Neural cell (in vitro differentiated cells): Measurements from ENCODE around the gene ICAM2. TPM values are rescaled to one million over a fixed set of nuclear protein-coding genes. Genes with fewer than 3 reads are reported as not detected.

ENCODE experiments used
- H2AFZ ChIP-seq: fragments of 200-600, 300-800 bp; sonication (generic), shearing (Covaris generic); 2 replicates; pipeline ENCODE4 v1.6.0; 2014; ENCODE audit warnings: low read depth, mild to moderate bottlenecking, antibody characterized with exemption, low read length, moderate library complexity
- H3F3A ChIP-seq: fragments of 200-600 bp; shearing (Covaris generic); 2 replicates; pipeline ENCODE4 v1.6.1; 2016; ENCODE audit warnings: mild to moderate bottlenecking, moderate library complexity, mixed read lengths, antibody characterized with exemption, low read length; ENCODE audit not compliant: insufficient read depth, poor library complexity, severe bottlenecking
- H3K27ac ChIP-seq: fragments of 200-600, 300-800 bp; sonication (generic), shearing (Covaris generic); 2 replicates; pipeline ENCODE4 v1.5.1; 2014; ENCODE audit warnings: mild to moderate bottlenecking, low read length, moderate library complexity
- H3K27me3 ChIP-seq: fragments of 300-800, 200-600 bp; sonication (generic), shearing (Covaris generic); 2 replicates; pipeline ENCODE4 v1.6.0; 2014; ENCODE audit warnings: mild to moderate bottlenecking, low read depth, low read length, moderate library complexity; ENCODE audit not compliant: insufficient read depth
- H3K36me3 ChIP-seq: fragments of 300-800, 200-600 bp; sonication (generic), shearing (Covaris generic); 2 replicates; pipeline ENCODE4 v1.5.1; 2014; ENCODE audit warnings: mild to moderate bottlenecking, antibody characterized with exemption, low read length, moderate library complexity; ENCODE audit not compliant: insufficient read depth
- H3K4me2 ChIP-seq: fragments of 300-800, 200-600 bp; sonication (generic), shearing (Covaris generic); 2 replicates; pipeline ENCODE4 v1.6.0; 2014; ENCODE audit warnings: mild to moderate bottlenecking, low read length
- H3K4me3 ChIP-seq: fragments of 300-800, 200-600 bp; sonication (generic), shearing (Covaris generic); 2 replicates; pipeline ENCODE4 v1.5.1; 2014; ENCODE audit warnings: mild to moderate bottlenecking, low read length, moderate library complexity
- H3K79me2 ChIP-seq: fragments of 200-600 bp; shearing (Covaris generic); replicated peaks from 2 replicates; pipeline ENCODE4 v1.6.0; 2014; ENCODE audit warnings: mild to moderate bottlenecking, low read length, moderate library complexity; ENCODE audit not compliant: insufficient read depth
- H3K9ac ChIP-seq: fragments of 300-800, 200-600 bp; sonication (generic), shearing (Covaris generic); 2 replicates; pipeline ENCODE4 v1.6.1; 2016; ENCODE audit warnings: mild to moderate bottlenecking, low read length, mixed read lengths
- H3K9me2 ChIP-seq: fragments of 200-600 bp; shearing (Covaris generic); 2 replicates; pipeline ENCODE4 v1.6.1; 2016; ENCODE audit warnings: mild to moderate bottlenecking, low read length, mixed read lengths; ENCODE audit not compliant: insufficient read depth
- H3K9me3 ChIP-seq: fragments of 200-600, 300-800 bp; sonication (generic), shearing (Covaris generic); 2 replicates; pipeline ENCODE4 v1.6.1; 2016; ENCODE audit warnings: mild to moderate bottlenecking, mixed run types, low read length, moderate library complexity, mixed read lengths
- H4K20me1 ChIP-seq: fragments of 200-600 bp; shearing (Covaris generic); 2 replicates; pipeline ENCODE4 v1.6.1; 2016; ENCODE audit warnings: mild to moderate bottlenecking, mixed run types; ENCODE audit not compliant: insufficient read depth
- CTCF ChIP-seq: fragments of 450-650 bp; IDR thresholded peaks from 2 replicates; pipeline ENCODE4 v1.5.1; 2014; ENCODE audit warnings: antibody characterized with exemption, mild to moderate bottlenecking, moderate library complexity; ENCODE audit not compliant: poor library complexity, severe bottlenecking
- EP300 ChIP-seq: fragments of 450-650 bp; conservative IDR thresholded peaks from 2 replicates; pipeline ENCODE4 v1.6.1; 2014; ENCODE audit warnings: antibody characterized with exemption, mild to moderate bottlenecking, moderate library complexity; ENCODE audit not compliant: poor library complexity, severe bottlenecking
- EZH2 ChIP-seq: fragments of 200-600, 300-800 bp; shearing (Covaris generic), sonication (generic); IDR thresholded peaks from 2 replicates; pipeline ENCODE4 v1.6.1; 2014; ENCODE audit warnings: antibody characterized with exemption, low read length, borderline replicate concordance, mild to moderate bottlenecking; ENCODE audit not compliant: insufficient read depth, poor library complexity, severe bottlenecking
- MXI1 ChIP-seq: fragments of 450-650 bp; conservative IDR thresholded peaks from 2 replicates; pipeline ENCODE4 v1.6.1; 2014; ENCODE audit warnings: antibody characterized with exemption, mild to moderate bottlenecking; ENCODE audit not compliant: poor library complexity, severe bottlenecking
- POLR2AphosphoS5 ChIP-seq: IDR thresholded peaks from 2 replicates; pipeline ENCODE4 v1.6.1; 2012
- RAD21 ChIP-seq: fragments of 450-650 bp; conservative IDR thresholded peaks from 2 replicates; pipeline ENCODE4 v1.6.1; 2014; ENCODE audit warnings: antibody characterized with exemption, mild to moderate bottlenecking, moderate library complexity
- REST ChIP-seq: IDR thresholded peaks from 2 replicates; pipeline ENCODE4 v1.6.1; 2012; ENCODE audit warnings: borderline replicate concordance
- SMC3 ChIP-seq: fragments of 450-650 bp; conservative IDR thresholded peaks from 2 replicates; pipeline ENCODE4 v1.6.1; 2014; ENCODE audit warnings: antibody characterized with exemption, mild to moderate bottlenecking, moderate library complexity; ENCODE audit not compliant: poor library complexity
- TAF1 ChIP-seq: IDR thresholded peaks from 2 replicates; pipeline ENCODE4 v1.6.1; 2012; ENCODE audit warnings: low read depth
- polyA plus RNA-seq: library from polyadenylated mRNA; depleted of rRNA; stranded (reverse); fragments of >200 nt; gene quantifications from 2 replicates; pipeline ENCODE4 v1.2.3, GENCODE V29; 2014

Gene ICAM2
- polyA plus RNA-seq, 1 donor from 2014 or later: not detected

GRCh38 chr17:63955791-63956190 is 64.6 kb downstream of the ICAM2 start:
- no peak for TF ChIP-seq REST
- TF ChIP-seq EZH2: no peak
- TF ChIP-seq RAD21: no peak
- no peak for TF ChIP-seq SMC3
- TF ChIP-seq TAF1: no peak
- no peak for TF ChIP-seq EP300
- TF ChIP-seq POLR2AphosphoS5: no peak
- no peak for TF ChIP-seq MXI1
- TF ChIP-seq CTCF: no peak
- Histone ChIP-seq H3K36me3 (no peaks in the 10 kb centered on the region), H3K4me3 (no peak overlapping the region), H3K9me3 (no peaks in the 10 kb centered on the region), H3K4me2 (no peak overlapping the region), H3K79me2 (no peaks in the 10 kb centered on the region), H3K9ac (no peak overlapping the region), H3F3A (no peaks in the 10 kb centered on the region), H3K27me3 (no peaks in the 10 kb centered on the region), H4K20me1 (no peaks in the 10 kb centered on the region), H3K27ac (no peak overlapping the region), H3K9me2 (no peaks in the 10 kb centered on the region), H2AFZ (no peak overlapping the region)

GRCh38 chr17:63955232-63955631 is 65.2 kb downstream of the ICAM2 start:
- Histone ChIP-seq H3K27ac (no peak overlapping the region), H3K27me3 (no peaks in the 10 kb centered on the region), H2AFZ (no peak overlapping the region)

More at GRCh38 chr17:63955232-63955631, 65.2 kb downstream of the ICAM2 start:
- H4K20me1 ChIP-seq: no peaks in the 10 kb centered on the region
- H3K4me2 ChIP-seq: no peak overlapping the region
- no peaks in the 10 kb centered on the region for H3K9me3 ChIP-seq
- H3K9me2 ChIP-seq: no peaks in the 10 kb centered on the region
- TF ChIP-seq CTCF: no peak
- no peak for TF ChIP-seq EP300
- no peak for TF ChIP-seq TAF1
- no peak for TF ChIP-seq EZH2
- no peak for TF ChIP-seq SMC3
- TF ChIP-seq RAD21: no peak
- TF ChIP-seq POLR2AphosphoS5: no peak
- no peak for TF ChIP-seq MXI1
- no peak for TF ChIP-seq REST
- H3K79me2 ChIP-seq: no peaks in the 10 kb centered on the region
- no peaks in the 10 kb centered on the region for H3K36me3 ChIP-seq
- no peaks in the 10 kb centered on the region for H3F3A ChIP-seq
- H3K9ac ChIP-seq: no peak overlapping the region
- no peak overlapping the region for H3K4me3 ChIP-seq
